ENCODE data around the gene CDH22. TPM values are rescaled to one million over a fixed set of nuclear protein-coding genes. Genes with fewer than 3 reads are reported as not detected.

The CDH22 gene
- total and polyA plus RNA-seq, 9 of the 15 experiments (the other 6 are each of a cell fraction or from before 2014, with no cell fraction given): 0.07 to 0.08 TPM; not detected in 7

DNA sequence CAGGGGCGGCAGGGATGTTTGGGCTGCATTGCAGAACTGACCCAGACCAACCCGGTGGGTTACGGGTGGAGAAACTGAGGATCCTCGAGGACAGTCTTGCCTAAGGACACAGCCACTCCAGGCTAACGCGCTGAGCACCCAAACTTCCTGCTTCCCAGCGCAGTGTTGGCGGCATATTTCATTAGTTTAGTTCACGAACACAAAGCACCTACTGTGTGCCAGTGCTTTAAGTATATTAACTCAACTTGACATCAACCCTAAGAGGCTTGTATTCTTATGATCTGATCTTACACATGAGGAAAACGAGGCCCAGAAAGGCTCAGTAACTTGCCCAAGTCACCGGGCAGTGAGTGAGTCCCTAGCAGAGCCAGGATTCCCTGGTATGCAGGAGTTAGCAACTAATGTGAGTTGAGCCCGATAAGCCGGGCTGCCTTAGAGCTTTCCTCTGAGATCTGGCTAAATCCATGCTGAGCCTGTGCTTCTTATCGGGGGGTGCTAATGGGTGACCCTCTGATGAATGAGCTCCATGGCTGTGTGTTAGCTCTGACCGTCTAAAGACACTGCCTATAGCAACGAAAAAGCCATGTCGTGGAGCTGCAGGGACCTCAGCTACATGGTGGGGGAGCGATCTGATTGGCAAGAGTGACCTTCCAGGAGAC, 97.5 kb downstream of the CDH22 start:
- ATAC-seq (no peak), FAIRE-seq (no peak), DNase-seq (ENCODE audit: extremely low read depth in 1 of 4, low spot score in 3 of 4) (no peak)
- intact Hi-C loops (cut with micrococcal nuclease): no loop called here
- no peaks in the 10 kb centered on the region for H3K36me3 ChIP-seq (ENCODE audit: control insufficient read depth, insufficient read depth, low read length)
- no peak overlapping the region for H3K4me3 ChIP-seq
- WGBS (ENCODE audit: insufficient coverage, low coverage, missing lambda C conversion rate): 9% methylated on average over 18 of the region's 18 CpGs
- ChIA-PET POLR2A (no interaction called here), CTCF (ENCODE audit: low intra/inter-chr PET ratio) (no interaction called here)
- peaks cover 20% of the 10 kb centered on the region for H4K20me1 ChIP-seq (replicated peaks; ENCODE audit: control insufficient read depth, insufficient read depth, low read length)
- BruUV-seq (replicated peaks): no TSS peak
- H3K4me2 ChIP-seq (ENCODE audit: insufficient read depth, low read length): no peak overlapping the region
- in situ Hi-C loops (cut with MboI): no loop called here
- peak overlapping the region in 1 of 2 experiments; percentile 19; a peak in 1 of 4 replicates for H3K9ac ChIP-seq (ENCODE audit: insufficient read depth in 1 of 2, low read depth in 2 of 2, low read length in 2 of 2)
- H3K79me2 ChIP-seq (ENCODE audit: control insufficient read depth, insufficient read depth, low read length): no peaks in the 10 kb centered on the region
- no peaks in the 10 kb centered on the region for H3K9me1 ChIP-seq (ENCODE audit: control insufficient read depth, insufficient read depth, low read length)
- TF ChIP-seq SIX5 (IDR thresholded peaks at IDR 0.05; ENCODE audit: borderline replicate concordance in 1 of 2, insufficient read depth in 1 of 2, low read depth in 1 of 2, low read length in 2 of 2) (no peak), FOSL1 (tag; conservative IDR thresholded peaks at IDR 0.05) (no peak), ZSCAN29 (IDR thresholded peaks at IDR 0.05) (no peak), KDM1A (IDR thresholded peaks at IDR 0.05) (no peak), ZKSCAN1 (IDR thresholded peaks at IDR 0.05; ENCODE audit: low read depth, low read length) (peak; percentile 95)
- TF ChIP-seq, protein P1, sequence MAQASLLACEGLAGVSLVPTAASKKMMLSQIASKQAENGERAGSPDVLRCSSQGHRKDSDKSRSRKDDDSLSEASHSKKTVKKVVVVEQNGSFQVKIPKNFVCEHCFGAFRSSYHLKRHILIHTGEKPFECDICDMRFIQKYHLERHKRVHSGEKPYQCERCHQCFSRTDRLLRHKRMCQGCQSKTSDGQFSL (CRISPR knock-in tag; IDR thresholded peaks at IDR 0.05): no peak
- TF ChIP-seq, protein P1 (tag; IDR thresholded peaks at IDR 0.05): no peak
- H2AFZ ChIP-seq (ENCODE audit: low read depth, low read length): no peak overlapping the region
- peaks cover 24 to 48% of the 10 kb centered on the region in 2 experiments for H3K27me3 ChIP-seq (ENCODE audit: control insufficient read depth in 2 of 2, insufficient read depth in 2 of 2, low read length in 2 of 2)
- H3K9me3 ChIP-seq (replicated peaks; ENCODE audit: control insufficient read depth, insufficient read depth, low read depth, low read length): no peaks in the 10 kb centered on the region
- no peak overlapping the region for H3K27ac ChIP-seq (ENCODE audit: extremely low read depth, low read depth, low read length)
- H3K4me1 ChIP-seq (replicated peaks in 1 of 2; ENCODE audit: control insufficient read depth in 2 of 2, insufficient read depth in 2 of 2, low read length in 2 of 2): peaks cover 20 to 26% of the 10 kb centered on the region in 2 experiments
